A673 (cell line): Measurements from ENCODE around the gene PNPLA3. TPM values are rescaled to one million over a fixed set of nuclear protein-coding genes. Genes with fewer than 3 reads are reported as not detected.

Experiments
- BruUV-seq: library from RNA; stranded (reverse); fragments of 400-500 nt; replicated peaks from 2 replicates; lab custom pipeline; 2021; lab: Mats Ljungman, UMichigan
- CTCF ChIA-PET: fragments of 300-600 bp; sonication (Branson Sonifier 250); formaldehyde crosslinking; loops from one replicate; lab custom pipeline; 2022; ENCODE audit warnings: antibody characterized with exemption; lab: Charles Lee
- POLR2A ChIA-PET: fragments of 300-600 bp; sonication (Branson Sonifier 250); formaldehyde crosslinking; loops from one replicate; lab custom pipeline; 2022; ENCODE audit warnings: antibody characterized with exemption; ENCODE audit not compliant: low non-redundant PET; lab: Charles Lee
- DNase-seq: peaks from one replicate; pipeline ENCODE4 v3.0.0-alpha.2; 2015; ENCODE audit warnings: low spot score
- H3K27ac ChIP-seq: fragments of 200-600 bp; sonication (generic); 2 replicates; pipeline ENCODE4 v1.5.1; 2016; ENCODE audit warnings: mixed run types, low read depth, mild to moderate bottlenecking, mixed read lengths, antibody characterized with exemption, low read length; ENCODE audit not compliant: poor library complexity, severe bottlenecking
- H3K27me3 ChIP-seq: fragments of 200-600 bp; sonication (generic); replicated peaks from 2 replicates; pipeline ENCODE4 v1.6.1; 2017; ENCODE audit warnings: mixed run types, low read depth, mild to moderate bottlenecking, mixed read lengths, antibody characterized with exemption, low read length; ENCODE audit not compliant: insufficient read depth, poor library complexity
- H3K36me3 ChIP-seq: fragments of 200-600 bp; sonication (generic); 2 replicates; pipeline ENCODE4 v1.6.1; 2016; ENCODE audit warnings: mixed run types, mild to moderate bottlenecking, mixed read lengths, antibody characterized with exemption, low read length; ENCODE audit not compliant: insufficient read depth, poor library complexity, severe bottlenecking
- H3K4me1 ChIP-seq: fragments of 200-600 bp; sonication (generic); 2 replicates; pipeline ENCODE4 v1.6.1; 2017; ENCODE audit warnings: mixed run types, mild to moderate bottlenecking, mixed read lengths, antibody characterized with exemption, low read length; ENCODE audit not compliant: insufficient read depth, poor library complexity, severe bottlenecking
- H3K4me3 ChIP-seq: fragments of 200-600 bp; sonication (generic); 2 replicates; pipeline ENCODE4 v1.5.1; 2016; ENCODE audit warnings: low read depth, mixed run types, mild to moderate bottlenecking, mixed read lengths, low read length; ENCODE audit not compliant: poor library complexity, severe bottlenecking
- H3K9me3 ChIP-seq: fragments of 200-600 bp; sonication (generic); 2 replicates; pipeline ENCODE4 v1.6.1; 2016; ENCODE audit warnings: mixed run types, low read depth, mild to moderate bottlenecking, mixed read lengths, antibody characterized with exemption, low read length; ENCODE audit not compliant: poor library complexity, severe bottlenecking
- CTCF ChIP-seq: fragments of 300-800, 200-600 bp; sonication (generic); conservative IDR thresholded peaks from 2 replicates; pipeline ENCODE4 v1.5.1; 2017; ENCODE audit warnings: low read depth, mild to moderate bottlenecking, antibody characterized with exemption, low read length, moderate library complexity, mixed read lengths
- EZH2 ChIP-seq: fragments of 200-600 bp; sonication (generic); IDR thresholded peaks from 2 replicates; pipeline ENCODE4 v1.6.1; 2017; ENCODE audit warnings: borderline replicate concordance, low read depth, mild to moderate bottlenecking, mixed read lengths, antibody characterized with exemption, low read length; ENCODE audit not compliant: poor library complexity, severe bottlenecking
- intact Hi-C: fragments of 100-400 bp; cut with micrococcal nuclease; formaldehyde crosslinking; loops from one replicate; pipeline ENCODE4 v1.10.0; 2022; ENCODE audit not compliant: unreplicated experiment
- total RNA-seq: library from RNA; stranded (reverse); gene quantifications from 2 replicates; pipeline ENCODE4 v1.2.3, GENCODE V29; 2021

Gene PNPLA3
- total RNA-seq, 1 experiment from 2014 or later = 11.8 TPM

- POLR2A ChIA-PET = no interaction called here
- BruUV-seq = no TSS peak
- H3K9me3 ChIP-seq = no peaks in the 10 kb centered on the region
- DNase-seq = no peak
- H3K4me3 ChIP-seq = no peak overlapping the region
- H3K4me1 ChIP-seq = peaks cover 6% of the 10 kb centered on the region
- CTCF ChIA-PET = interaction anchor here (1.3 kb wide), 1 partner anchor 11 kb away, joined by 5 read pairs; no protein-coding TSS in a partner anchor
- H3K27ac ChIP-seq = no peak overlapping the region
- no peaks in the 10 kb centered on the region for H3K36me3 ChIP-seq
- H3K27me3 ChIP-seq = peaks cover 29% of the 10 kb centered on the region
- intact Hi-C loops = no loop called here
- TF ChIP-seq EZH2 = no peak
- no peak for TF ChIP-seq CTCF
Observed at GRCh38 chr22:43895986-43896645, 27.5 kb upstream of the PNPLA3 start.

- no peaks in the 10 kb centered on the region for H3K4me1 ChIP-seq
- TF ChIP-seq EZH2 (no peak), CTCF (no peak)
- no peaks in the 10 kb centered on the region for H3K9me3 ChIP-seq
- H3K27me3 ChIP-seq = peaks cover 12% of the 10 kb centered on the region
- no peak overlapping the region for H3K27ac ChIP-seq
- H3K36me3 ChIP-seq = no peaks in the 10 kb centered on the region
- H3K4me3 ChIP-seq = no peak overlapping the region
- no peak for DNase-seq
- ChIA-PET POLR2A (no interaction called here), CTCF (interaction anchor here (0.9 kb wide), 1 partner anchor 13 kb away, joined by 3 read pairs; no protein-coding TSS in a partner anchor)
- no TSS peak for BruUV-seq
- intact Hi-C loops = no loop called here
Observed at GRCh38 chr22:43897751-43898261, 25.8 kb upstream of the PNPLA3 start.

GRCh38 chr22:43900206-43900605, 23.4 kb upstream of the PNPLA3 start:
- ChIA-PET CTCF (interaction anchor here (1.5 kb wide), 1 partner anchor 46 kb away, joined by 4 read pairs; no protein-coding TSS in a partner anchor), POLR2A (no interaction called here)
- Histone ChIP-seq H3K27me3 (peaks cover 3% of the 10 kb centered on the region), H3K4me3 (no peak overlapping the region), H3K36me3 (no peaks in the 10 kb centered on the region), H3K9me3 (no peaks in the 10 kb centered on the region), H3K4me1 (no peaks in the 10 kb centered on the region), H3K27ac (no peak overlapping the region)
- intact Hi-C loops = no loop called here
- no peak for DNase-seq
- BruUV-seq = no TSS peak
- no peak for TF ChIP-seq EZH2
- no peak for TF ChIP-seq CTCF
